Uterus (tissue), 2 donors: Measurements from ENCODE around the gene PSMD6.
A peak's percentile ranks its signal among the peaks of the same experiment; 100 is the strongest.

Experiments
- POLR2A ChIP-seq, 2 donors: fragments of 450-650 bp; IDR thresholded peaks; one replicate each; pipeline ENCODE4 v1.6.1; 2016; ENCODE audit warnings: antibody characterized with exemption in 2 of 2, mild to moderate bottlenecking in 1 of 2, moderate library complexity in 1 of 2
- TF ChIP-seq, protein P1 (sequence below), 4 experiments: fragments of 200-600 bp in 2 of 4; fragments of 450-650 bp in 2 of 4; sonication (generic) in 2 of 4; IDR thresholded peaks; one replicate each; pipeline ENCODE4 v1.5.1; 2016 to 2019; ENCODE audit warnings: antibody characterized with exemption in 4 of 4, mild to moderate bottlenecking in 2 of 4, moderate library complexity in 1 of 4

DNA sequence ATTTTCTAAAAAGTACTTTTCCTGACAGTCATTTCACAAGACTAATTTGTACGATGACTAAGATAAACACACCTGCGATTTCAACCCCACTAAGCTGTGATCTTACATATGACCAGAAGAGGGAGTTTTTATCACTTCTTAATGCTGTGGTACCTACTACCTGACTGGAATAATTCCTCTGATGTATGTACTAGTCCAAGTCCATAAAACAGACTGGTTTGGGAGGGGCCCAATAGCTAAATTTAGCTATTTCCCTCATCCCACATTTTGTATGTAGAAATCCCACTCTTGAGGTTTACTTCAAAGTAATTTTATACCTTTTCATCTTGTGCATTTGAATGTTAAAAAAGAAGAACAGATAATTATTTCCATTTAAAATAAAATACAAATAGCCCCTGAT, 61.4 kb downstream of the PSMD6 start:
- TF ChIP-seq, protein P1, sequence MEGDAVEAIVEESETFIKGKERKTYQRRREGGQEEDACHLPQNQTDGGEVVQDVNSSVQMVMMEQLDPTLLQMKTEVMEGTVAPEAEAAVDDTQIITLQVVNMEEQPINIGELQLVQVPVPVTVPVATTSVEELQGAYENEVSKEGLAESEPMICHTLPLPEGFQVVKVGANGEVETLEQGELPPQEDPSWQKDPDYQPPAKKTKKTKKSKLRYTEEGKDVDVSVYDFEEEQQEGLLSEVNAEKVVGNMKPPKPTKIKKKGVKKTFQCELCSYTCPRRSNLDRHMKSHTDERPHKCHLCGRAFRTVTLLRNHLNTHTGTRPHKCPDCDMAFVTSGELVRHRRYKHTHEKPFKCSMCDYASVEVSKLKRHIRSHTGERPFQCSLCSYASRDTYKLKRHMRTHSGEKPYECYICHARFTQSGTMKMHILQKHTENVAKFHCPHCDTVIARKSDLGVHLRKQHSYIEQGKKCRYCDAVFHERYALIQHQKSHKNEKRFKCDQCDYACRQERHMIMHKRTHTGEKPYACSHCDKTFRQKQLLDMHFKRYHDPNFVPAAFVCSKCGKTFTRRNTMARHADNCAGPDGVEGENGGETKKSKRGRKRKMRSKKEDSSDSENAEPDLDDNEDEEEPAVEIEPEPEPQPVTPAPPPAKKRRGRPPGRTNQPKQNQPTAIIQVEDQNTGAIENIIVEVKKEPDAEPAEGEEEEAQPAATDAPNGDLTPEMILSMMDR (IDR thresholded peaks at IDR 0.05), result peak; percentile 45 to 69 (median 65)
- TF ChIP-seq POLR2A (IDR thresholded peaks at IDR 0.05), result no peak
